Neutrophil (primary cell): ENCODE data around the gene RAG1.

ENCODE experiments used
- H3K27ac ChIP-seq: fragments of 200-600 bp; sonication (generic); 2 replicates; pipeline ENCODE4 v1.5.1; 2016; ENCODE audit warnings: mild to moderate bottlenecking, moderate library complexity
- H3K27me3 ChIP-seq: fragments of 200-600 bp; sonication (generic); 2 replicates; pipeline ENCODE4 v1.6.0; 2016; ENCODE audit warnings: mild to moderate bottlenecking
- H3K36me3 ChIP-seq: fragments of 200-600 bp; sonication (generic); 2 replicates; pipeline ENCODE4 v1.5.1; 2017
- H3K4me1 ChIP-seq, 2 experiments: fragments of 200-600 bp in 1 of 2; sonication (generic) in 1 of 2; 1 replicate in 1 of 2; 2 replicates in 1 of 2; pipeline versions ENCODE4 v1.5.1 to v1.6.1; 2013 to 2016; ENCODE audit warnings: low read depth in 1 of 2, low read length in 1 of 2, mild to moderate bottlenecking in 1 of 2, moderate library complexity in 1 of 2; ENCODE audit not compliant: control insufficient read depth in 1 of 2, insufficient read depth in 1 of 2
- H3K4me3 ChIP-seq, 2 experiments: fragments of 200-600 bp in 1 of 2; sonication (generic) in 1 of 2; 1 replicate in 1 of 2; 2 replicates in 1 of 2; pipeline ENCODE4 v1.5.1; 2013 to 2016; ENCODE audit warnings: low read depth in 1 of 2, low read length in 1 of 2, mild to moderate bottlenecking in 1 of 2, moderate library complexity in 1 of 2
- H3K9me3 ChIP-seq: fragments of 200-600 bp; sonication (generic); 2 replicates; pipeline ENCODE4 v1.5.1; 2016
- CTCF ChIP-seq: fragments of 200-600 bp; sonication (generic); IDR thresholded peaks from 2 replicates; pipeline ENCODE4 v1.5.1; 2016; ENCODE audit warnings: antibody characterized with exemption

Gene RAG1

GRCh38 chr11:36620246-36620645, 52.4 kb downstream of the RAG1 start:
- Histone ChIP-seq H3K36me3 (no peaks in the 10 kb centered on the region), H3K4me1 (no peaks in the 10 kb centered on the region), H3K27me3 (no peaks in the 10 kb centered on the region), H3K27ac (no peak overlapping the region), H3K9me3 (no peaks in the 10 kb centered on the region), H3K4me3 (no peak overlapping the region)
- TF ChIP-seq CTCF = no peak

GRCh38 chr11:36622431-36623136, 54.8 kb downstream of the RAG1 start:
- Histone ChIP-seq H3K4me3 (no peak overlapping the region), H3K9me3 (no peaks in the 10 kb centered on the region), H3K27ac (no peak overlapping the region), H3K4me1 (no peaks in the 10 kb centered on the region), H3K27me3 (no peaks in the 10 kb centered on the region), H3K36me3 (no peaks in the 10 kb centered on the region)
- TF ChIP-seq CTCF = no peak

- H3K4me1 ChIP-seq = no peaks in the 10 kb centered on the region
- no peak overlapping the region for H3K4me3 ChIP-seq
- no peak overlapping the region for H3K27ac ChIP-seq
- no peaks in the 10 kb centered on the region for H3K36me3 ChIP-seq
- no peak for TF ChIP-seq CTCF
- H3K27me3 ChIP-seq = no peaks in the 10 kb centered on the region
- no peaks in the 10 kb centered on the region for H3K9me3 ChIP-seq
Observed at GRCh38 chr11:36623494-36623893, 55.7 kb downstream of the RAG1 start.

- H3K27me3 ChIP-seq = no peaks in the 10 kb centered on the region
- H3K27ac ChIP-seq = no peak overlapping the region
- H3K36me3 ChIP-seq = no peaks in the 10 kb centered on the region
- no peak overlapping the region for H3K4me3 ChIP-seq
- H3K9me3 ChIP-seq = no peaks in the 10 kb centered on the region
- H3K4me1 ChIP-seq = no peaks in the 10 kb centered on the region
- TF ChIP-seq CTCF = no peak
Observed at GRCh38 chr11:36627006-36627405, 59.2 kb downstream of the RAG1 start.

- H3K27me3 ChIP-seq = no peaks in the 10 kb centered on the region
- H3K9me3 ChIP-seq = no peaks in the 10 kb centered on the region
- H3K36me3 ChIP-seq = no peaks in the 10 kb centered on the region
Observed at GRCh38 chr11:36627471-36627870, 59.7 kb downstream of the RAG1 start.

More at GRCh38 chr11:36627471-36627870, 59.7 kb downstream of the RAG1 start:
- Histone ChIP-seq H3K4me1 (no peaks in the 10 kb centered on the region), H3K4me3 (no peak overlapping the region), H3K27ac (no peak overlapping the region)
- TF ChIP-seq CTCF = no peak
